Measurements from ENCODE around the gene SDR42E1.
"Not testable (repeated sequence)": the region's sequence is repeated elsewhere in the genome, so short reads cannot be mapped to it uniquely, and the experiment has no call there.

SDR42E1 gene

DNA sequence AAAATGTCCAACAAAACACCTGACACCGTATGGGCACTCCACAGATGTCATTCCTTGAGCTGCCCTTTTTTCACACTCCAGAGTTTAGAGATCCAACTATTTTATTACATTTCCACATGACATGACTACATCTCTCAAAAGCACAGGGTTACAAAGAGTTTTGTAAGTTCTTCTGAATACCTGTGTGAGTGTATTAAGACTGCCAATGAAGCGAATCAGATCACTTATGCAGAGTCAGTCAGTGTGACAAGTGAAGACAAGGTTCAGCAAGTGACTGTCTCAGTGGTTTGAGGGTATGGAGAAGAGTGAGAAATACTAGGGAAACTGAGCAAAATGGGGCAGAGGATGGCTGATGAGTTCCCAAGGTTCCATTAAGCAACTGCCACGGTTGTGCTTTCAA is 8.4 kb downstream of the SDR42E1 start:
- DNase-seq: no peak

DNA sequence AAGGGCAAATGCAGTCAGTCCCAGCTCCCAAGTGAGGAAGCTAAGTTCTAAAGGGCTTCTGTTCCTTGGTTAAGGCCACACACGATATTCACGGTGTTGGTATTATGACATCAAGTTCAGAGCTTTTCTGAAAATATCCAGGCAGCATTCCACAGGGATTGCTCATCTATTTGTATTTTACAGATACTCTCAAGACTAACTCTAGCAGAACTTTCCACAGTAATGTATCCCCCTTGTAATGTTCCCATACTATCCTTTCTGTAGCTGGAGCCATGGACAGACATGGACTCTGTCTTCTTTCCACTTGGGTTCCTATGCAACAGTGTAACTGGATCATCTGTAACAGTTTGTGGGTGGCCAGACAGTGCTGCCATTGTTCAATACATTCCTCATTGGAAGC is 13.5 kb downstream of the SDR42E1 start:
- no peak for DNase-seq

DNA sequence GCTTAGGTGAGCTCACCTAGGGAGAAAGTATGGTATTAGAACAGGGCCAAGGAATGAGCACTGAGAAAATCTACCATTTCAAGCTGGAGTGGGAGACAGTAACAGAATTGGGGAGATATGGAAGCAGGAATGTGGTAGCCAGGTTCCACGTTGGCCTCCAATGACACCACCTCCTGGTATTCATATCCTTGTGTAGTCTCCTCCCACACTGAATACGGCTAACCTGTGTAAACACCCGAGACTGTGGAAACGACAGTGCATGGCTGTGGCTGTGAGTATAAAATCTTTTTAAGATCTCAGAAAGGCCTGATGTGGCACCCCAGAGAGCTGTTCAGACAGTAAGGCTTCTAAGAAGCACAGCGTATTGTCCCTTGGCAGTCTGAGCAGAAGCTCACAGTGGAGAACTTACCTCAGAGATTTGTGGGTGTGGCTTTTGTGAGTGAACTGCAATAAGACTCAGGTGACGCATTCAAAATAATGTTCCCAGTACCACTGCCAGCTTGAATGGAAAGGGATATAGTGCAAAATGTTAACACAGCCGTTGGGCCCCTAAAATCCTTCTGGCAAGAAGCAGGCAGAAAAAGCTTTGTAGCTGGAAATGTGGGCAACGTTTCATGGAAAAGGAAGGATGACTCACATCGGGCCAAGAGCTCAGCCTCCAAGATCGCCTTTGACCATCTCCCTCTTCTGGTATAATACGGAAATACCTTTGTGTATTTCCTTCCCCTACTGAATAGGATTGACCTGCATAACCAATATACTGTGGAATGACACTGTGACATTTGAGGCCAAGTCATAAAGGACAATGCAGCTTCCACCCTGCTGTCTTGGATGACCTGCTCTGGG is 14.4 kb downstream of the SDR42E1 start:
- DNase-seq: no peak

DNA sequence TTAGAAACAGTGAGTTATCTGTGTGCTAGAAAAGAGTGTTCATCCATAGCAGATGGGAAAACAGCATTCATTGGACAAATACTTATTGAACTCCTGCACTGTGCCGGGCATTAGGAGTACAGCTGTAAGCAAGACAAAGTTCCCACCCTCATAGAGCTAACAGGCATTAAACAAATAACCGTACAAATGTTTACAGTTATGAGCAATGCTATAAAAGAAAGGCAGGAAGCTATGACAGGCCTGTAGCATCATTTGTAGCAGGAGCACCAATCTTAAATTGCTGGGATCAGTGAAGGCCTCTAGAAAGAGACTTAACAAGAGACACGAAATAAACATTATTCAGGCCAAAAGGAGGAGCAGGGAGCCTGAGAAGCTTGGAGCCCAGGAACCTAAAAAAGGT is 15.6 kb downstream of the SDR42E1 start:
- DNase-seq: no peak

DNA sequence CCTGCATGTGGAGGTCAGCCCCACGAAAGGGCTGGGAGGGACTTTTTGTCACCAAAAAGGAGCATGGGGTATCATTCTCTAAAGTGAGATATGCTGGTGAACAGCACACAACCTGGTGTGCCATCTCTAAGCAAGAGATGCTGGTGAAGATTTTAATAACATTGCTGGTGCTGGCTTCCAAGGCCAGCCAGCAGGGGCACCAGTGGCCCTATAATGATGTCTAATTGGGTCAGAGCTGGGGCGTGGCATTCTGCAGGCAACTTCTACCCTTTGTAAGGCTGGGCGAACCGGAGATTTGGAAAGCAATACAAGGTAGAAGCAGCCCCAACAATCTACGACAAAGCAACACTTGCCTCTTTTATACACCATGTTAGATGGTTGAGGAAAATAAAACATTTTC is 16.8 kb downstream of the SDR42E1 start:
- no peak for DNase-seq

DNA sequence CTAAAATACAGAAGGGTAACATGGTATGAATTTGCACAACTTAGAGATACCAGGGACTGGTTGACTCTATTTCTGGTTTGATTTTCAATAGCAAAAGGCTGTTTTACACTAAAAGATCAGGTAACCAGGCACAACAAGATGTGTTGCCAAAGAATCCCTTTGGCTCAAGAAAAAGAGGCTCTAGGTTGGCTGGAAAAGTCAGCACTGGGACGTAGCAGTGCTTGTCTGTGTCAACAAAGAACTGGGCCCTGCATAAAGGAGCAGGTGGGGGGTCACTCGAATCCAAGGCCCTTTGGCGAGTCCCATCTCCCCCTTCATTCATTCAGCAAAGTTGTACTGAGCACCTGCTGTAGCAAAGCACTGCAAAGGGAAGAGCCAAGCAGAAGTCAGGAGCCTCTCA is 18.4 kb downstream of the SDR42E1 start:
- no peak for DNase-seq

DNA sequence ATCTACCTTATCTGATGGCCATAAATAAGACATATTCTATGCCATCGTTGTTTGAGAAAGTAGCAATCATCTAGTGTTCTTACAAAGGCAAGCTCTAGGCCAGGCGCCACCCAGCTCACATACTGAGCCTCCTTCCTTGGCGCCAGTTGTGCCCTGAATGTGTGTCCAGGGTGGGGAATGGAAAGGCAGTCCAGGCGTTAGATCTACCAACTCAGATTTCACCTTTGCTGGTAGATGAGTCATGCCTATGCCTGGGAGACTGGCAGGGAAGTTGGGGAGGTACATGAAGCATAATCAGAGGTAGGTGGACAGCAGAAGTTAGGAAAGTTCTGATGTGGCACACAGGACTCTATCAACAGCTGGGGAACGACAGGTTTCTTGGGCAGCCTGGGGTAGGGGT is 23.6 kb downstream of the SDR42E1 start:
- no peak for DNase-seq

DNA sequence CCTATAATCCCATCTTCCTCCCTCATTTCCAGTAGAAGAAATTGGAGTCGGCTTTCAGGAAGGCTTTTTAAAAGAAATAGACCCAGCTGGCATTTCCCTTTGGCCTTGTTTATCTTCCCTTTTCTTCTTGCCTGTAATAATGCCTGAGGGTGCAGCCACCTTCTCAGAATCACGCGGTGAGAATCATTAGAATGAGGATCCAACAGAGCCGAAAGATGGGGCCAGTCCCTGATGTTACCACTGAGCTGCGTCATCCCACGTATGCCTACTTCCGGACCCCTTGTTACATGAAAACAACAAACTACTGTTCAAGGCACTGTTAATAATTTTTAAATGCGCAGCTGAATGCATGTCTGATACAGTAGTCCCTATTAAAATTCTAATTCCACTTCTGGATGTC is 24.1 kb downstream of the SDR42E1 start:
- DNase-seq: no peak

DNA sequence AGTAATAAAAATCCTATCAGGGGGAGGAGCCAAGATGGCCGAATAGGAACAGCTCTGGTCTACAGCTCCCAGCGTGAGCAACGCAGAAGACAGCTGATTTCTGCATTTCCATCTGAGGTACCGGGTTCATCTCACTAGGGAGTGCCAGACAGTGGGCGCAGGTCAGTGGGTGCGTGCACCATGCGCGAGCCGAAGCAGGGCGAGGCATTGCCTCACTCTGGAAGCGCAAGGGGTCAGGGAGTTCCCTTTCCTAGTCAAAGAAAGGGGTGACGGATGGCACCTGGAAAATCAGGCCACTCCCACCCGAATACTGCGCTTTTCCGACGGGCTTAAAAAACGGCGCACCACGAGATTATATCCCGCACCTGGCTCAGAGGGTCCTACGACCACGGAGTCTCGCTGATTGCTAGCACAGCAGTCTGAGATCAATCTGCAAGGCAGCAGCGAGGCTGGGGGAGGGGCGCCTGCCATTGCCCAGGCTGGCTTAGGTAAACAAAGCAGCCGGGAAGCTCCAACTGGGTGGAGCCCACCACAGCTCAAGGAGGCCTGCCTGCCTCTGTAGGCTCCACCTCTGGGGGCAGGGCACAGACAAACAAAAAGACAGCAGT is 33.8 kb downstream of the SDR42E1 start:
- DNase-seq: not testable (repeated sequence)

DNA sequence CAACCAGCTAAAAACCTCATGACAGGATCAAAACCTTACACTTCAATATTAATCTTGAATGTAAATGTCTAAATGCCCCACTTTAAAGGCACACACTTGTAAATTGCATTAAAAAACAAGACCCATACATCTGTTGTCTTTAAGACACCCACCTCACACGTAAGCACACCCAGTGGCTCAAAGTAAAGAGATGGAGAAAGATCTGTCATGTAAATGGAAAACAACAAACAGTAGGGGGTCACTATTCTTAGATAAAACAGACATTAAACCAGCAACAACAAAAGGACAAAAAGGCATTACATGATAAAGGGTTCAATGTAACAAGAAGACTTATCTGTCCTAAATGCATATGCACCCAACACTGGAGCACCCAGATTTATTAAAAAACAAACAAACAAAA is 35.6 kb downstream of the SDR42E1 start:
- no peak for DNase-seq

DNA sequence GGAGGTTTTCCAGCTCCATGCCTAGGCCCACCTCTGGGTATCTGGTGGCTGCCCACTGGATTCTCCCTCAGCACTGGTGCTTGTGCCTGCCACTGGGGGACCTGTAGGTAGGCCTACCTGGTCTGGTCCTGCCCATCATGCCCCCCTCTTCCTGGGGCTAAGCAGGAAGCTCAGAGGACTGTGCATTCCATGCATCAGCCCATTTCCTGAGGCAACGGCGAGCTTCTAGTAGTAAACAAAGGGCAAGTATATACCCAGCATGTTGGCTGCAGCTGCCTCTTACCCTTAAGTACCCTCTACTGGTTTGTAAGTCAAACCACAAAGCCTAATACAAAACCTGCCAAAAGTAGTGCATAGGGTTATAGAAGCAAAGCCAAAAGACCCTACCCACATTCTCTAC is 37.5 kb downstream of the SDR42E1 start:
- DNase-seq: peak; percentile 4

DNA sequence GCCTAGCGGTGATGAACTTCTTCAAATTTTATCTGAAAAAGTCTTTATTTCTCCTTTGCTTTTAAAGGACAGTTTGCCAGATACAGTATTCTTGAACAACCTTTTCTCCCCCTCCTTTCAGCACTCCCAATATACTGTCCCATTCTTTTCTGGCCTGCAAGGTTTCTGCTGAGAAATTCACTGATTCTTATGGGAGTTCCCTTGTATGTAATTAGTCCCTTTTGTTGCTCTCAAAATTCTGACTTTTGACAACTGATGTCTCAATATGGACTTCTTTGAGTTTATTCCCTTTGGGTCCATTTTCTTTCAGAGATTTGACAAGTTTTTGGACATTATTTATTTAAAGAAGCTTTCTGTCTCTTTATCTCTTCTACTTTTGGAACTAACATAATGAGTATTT is 39.4 kb downstream of the SDR42E1 start:
- no peak for DNase-seq

DNA sequence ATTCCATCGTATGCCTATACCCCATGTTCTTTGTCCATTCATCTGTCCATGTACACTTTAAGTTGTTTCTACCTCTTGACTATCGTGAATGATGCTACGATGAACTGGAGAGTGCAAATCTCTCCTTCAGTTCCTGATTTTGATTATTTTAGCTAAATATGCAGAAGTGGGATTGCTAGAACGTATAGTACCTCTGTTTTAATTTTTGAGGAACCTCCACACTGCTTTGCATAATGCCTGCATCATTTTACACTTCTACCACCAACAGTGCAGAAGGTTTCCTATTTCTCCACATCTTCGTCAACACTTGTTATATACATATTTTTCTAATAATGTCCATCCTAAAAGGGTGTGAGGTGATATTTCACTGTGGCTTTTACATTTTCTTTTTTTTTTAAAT is 43.9 kb downstream of the SDR42E1 start:
- DNase-seq: no peak

DNA sequence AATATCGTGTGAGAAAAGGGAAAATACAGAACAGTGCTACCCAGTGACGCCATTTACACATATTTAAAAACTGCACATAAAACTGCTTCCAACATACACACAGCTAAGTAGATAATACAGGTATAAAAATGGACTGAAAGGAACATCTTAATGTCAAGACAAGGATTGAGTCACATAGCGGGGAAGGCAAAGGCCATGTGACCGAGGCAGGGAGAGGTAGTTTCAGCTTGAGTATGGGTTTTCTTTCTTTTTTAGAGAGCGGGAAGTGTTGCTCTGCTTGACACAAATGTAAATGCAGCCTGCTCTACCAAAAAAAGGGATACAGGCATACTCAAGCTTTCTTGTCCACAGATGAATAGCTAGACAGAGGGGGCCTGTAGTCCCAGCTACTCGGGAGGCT is 46.5 kb downstream of the SDR42E1 start:
- no peak for DNase-seq

DNA sequence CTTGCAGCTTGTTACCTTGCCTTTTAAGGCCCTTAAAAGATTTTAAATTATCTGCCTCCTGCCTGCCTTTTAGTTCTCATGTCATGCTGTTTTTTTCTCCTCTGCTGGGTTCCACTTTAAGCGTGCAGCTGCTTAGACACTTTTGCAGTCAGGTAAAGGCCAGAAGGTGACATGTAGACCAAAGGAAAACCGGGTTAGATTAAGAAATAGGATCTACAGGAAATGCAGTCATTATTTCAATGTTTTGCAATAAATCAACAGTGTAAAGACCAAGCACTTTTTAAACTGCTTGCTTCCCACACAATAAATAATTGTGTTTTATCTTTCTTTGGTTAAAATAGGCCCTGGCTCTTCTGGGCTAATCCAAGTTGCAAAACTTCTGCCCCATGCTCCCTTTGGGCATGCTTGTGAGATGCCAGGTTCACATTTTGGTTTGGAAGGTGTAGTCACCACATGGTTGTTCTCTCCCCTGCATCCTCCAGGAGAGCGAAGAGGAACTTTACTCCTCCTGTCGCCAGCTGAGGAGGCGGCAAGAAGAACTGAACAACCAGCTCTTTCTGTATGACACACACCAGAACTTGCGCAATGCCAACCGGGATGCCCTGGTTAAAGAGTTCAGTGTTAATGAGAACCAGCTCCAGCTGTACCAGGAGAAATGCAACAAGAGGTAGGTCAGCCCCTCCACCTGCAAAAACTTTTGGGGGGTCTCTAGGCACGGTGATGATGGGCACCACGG is 54.9 kb downstream of the SDR42E1 start:
- DNase-seq: no peak

DNA sequence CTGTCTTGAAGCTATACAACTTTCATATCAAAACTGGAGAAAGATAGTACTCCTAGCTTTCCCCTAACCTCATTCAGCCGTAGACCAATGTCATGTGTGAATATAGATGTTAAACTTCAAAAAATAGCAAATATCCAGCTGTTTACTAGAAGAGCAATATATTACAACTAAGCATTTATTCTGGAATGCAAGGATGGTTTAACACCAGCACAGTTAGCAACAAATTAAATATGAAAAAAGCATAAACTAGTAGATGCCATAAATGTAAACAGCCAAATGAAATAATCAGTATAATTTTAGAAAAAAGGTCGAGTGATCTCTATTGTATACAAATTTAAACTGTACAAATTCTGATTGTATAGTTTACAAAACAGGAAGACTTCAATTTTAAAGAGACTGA is 59.7 kb downstream of the SDR42E1 start:
- DNase-seq: no peak

DNA sequence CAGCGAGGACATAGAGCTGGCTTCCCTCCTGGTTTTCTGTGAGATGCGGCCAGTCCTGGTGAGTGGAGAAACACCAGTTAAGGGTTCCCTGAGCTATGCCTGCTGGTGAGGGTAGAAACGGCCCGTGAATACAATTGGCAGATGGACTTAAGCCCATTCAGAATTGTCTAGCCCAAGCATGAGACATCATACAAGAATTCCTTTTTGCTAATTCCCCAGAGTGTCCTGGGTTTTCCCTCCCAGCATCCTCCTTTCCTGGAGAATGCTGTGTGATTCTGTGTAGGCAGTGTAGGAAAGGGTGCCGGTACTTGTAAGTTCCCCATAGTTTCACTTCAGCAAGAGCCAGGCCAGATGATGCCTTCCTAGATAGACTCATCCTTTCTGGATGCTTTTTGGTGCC is 65.1 kb downstream of the SDR42E1 start:
- DNase-seq: no peak

DNA sequence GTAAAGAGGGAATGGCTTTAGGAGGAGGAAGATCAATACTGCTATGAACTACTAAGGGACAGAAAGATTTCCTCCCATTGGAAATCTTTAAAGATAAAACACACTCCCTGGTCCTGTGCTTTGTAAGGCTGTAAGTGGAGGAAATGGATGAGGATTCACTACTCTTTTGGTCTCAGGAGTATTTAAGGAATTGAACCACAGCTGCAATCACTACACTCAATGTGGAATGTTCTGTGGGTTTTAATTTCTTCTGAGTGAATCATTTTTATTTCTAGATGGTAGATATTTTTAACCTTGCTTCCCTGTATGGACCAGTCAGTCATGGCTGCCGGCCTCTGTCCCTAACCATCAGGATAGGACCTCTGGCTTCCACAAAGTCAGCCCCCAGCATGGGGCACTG is 65.6 kb downstream of the SDR42E1 start:
- DNase-seq: no peak

DNA sequence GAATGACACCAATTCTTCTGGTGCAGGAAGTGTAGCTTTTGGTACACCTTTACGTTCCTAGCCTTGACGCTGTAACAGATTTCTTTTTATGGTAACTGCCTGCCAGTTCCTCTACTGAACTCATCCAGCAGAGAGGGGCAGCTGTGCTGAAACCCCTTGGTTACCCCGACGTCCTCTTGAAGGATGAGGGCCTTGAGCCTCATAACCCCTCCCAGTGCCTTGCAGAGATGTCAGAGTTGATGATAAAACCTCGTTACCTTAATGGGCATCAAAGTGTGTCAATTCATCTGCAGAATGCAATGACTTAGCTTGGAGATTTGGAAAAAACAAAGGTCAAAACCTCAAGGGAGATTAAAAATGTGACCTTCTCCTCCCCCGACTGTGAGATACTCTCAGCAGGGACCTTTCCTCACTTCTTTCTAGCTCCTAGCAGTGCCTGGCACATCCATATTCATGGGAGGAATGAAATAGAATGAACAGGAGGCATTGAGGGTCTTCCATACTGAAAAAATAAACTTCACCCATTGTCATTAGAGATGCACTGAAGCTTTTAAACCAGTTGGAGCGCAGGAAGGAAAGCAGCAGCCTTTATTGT is 69.2 kb downstream of the SDR42E1 start:
- DNase-seq: no peak

DNA sequence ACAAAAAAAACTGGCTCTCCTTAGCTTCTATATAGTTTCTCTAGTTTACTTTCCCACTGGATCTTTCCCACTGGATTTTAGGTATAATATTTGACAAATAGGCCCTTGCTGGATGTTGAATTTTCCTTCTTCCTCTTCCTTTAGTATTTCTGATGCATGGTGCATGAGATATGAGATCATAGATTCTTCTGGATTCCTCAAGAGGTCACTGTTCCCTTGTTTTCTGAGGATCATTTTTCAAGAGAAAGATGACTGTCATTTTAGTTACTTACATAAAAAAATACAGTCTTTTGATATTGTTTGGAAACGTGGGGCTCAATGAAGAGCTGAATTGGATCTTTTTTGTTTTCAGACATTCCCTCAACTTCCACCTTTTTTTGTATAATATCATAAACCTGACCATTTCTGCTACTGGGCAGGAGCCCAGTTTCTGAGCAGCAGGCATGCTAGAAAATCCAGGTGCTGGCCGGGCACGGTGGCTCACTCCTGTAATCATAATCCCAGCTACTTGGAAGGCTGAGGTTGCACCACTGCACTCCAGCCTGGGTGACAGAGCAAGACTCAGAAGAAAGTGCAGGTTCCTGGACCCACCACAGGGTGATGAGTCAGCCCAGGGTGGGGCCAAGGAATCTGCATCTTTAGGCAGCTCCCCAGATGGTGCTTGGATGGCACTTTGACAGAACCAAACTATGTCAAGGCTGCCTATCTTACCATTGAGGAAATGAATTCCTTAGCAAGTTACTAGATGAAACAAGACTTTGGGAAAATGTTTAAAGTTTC is 70.3 kb downstream of the SDR42E1 start:
- peak; percentile 15 for DNase-seq

DNA sequence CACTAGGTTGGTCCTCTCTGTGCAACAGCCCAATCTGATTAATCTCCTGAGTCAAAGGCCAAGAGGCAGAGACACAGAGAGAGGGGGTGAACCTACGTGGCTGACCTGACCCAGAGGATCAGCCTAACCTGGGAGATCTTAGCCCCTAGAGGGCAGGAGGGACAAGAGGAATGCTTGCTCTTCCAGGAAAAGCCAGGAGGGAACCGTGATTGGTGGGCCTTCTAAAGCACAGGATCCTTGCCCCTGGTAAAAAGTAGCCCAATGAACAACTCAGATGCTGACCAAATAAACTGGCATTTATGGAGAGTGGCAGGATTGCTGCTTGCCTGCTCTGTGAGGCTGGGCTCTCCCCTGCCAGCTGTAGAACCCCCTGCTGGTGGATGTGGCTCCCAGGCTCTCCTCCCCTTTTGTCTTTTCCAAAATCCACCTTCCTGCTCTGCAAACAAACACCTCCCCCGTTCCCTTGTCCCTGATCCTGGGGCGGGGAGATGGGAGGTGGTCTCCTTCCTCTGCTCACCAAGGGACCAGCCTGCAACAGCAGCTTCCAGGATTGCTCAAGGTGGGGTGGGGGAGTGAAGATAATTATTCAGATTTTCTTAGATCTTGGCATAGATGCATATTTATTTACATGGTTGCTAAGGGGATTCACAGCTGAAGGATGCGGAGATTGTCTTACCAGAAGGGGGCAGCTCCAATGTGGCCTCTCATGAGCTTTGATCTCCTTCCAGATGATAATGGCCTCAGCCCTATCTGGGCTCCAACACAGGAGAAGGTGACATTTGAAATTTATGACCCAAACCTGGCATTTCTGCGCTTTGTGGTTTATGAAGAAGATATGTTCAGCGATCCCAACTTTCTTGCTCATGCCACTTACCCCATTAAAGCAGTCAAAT is 71.9 kb downstream of the SDR42E1 start:
- peak; percentile 19 for DNase-seq

All from DMS153 (cell line).